ENCODE measurements around the gene SPDYC. TPM values are rescaled to one million over a fixed set of nuclear protein-coding genes. Genes with fewer than 3 reads are reported as not detected.

Gene SPDYC
- total and polyA plus RNA-seq, 7 donors, result not detected

DNA sequence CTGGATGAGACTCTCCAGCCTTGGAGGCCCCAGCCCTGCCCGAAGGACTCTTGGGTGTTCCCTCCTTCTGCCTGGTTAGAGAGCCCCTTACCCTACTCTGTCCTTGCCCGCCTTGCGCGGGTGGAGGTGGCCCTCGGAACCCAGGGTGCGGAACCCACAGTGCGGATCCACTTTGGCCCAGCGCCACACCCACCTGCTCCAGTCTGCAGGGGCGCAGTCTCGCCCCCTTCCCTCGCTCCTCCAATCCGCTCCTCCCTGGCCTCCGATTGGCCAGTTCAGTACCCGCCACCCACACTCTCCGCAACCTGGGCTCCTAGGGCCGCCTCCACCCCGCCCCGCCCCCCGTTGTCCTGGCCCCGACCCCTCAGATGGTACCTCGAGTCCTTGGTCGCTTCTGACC, 14.1 kb downstream of the SPDYC start:
- intact Hi-C loops (cut with DNase I), result no loop called here
- no peak for DNase-seq

GRCh38 chr11:65185171-65185570, 15.1 kb downstream of the SPDYC start:
- no peak for DNase-seq
- Histone ChIP-seq H3K27ac (no peak overlapping the region), H3K36me3 (peaks cover 6 to 59% (median 42%) of the 10 kb centered on the region in 4 donors), H3K27me3 (no peaks in the 10 kb centered on the region), H3K4me1 (peaks cover 0 to 30% (median 22%) of the 10 kb centered on the region in 4 donors), H3K9me3 (no peaks in the 10 kb centered on the region), H3K4me3 (no peak overlapping the region)
- TF ChIP-seq CTCF (IDR thresholded peaks at IDR 0.05) (no peak), POLR2A (IDR thresholded peaks at IDR 0.05) (no peak), POLR2AphosphoS5 (IDR thresholded peaks at IDR 0.05) (no peak), EP300 (IDR thresholded peaks at IDR 0.05) (no peak)
- intact Hi-C loops (cut with DNase I), result no loop called here
- whole genome bisulfite sequencing, 2 donors, result 93 to 94% methylated on average over 2 of the region's 2 CpGs

More for the DNA sequence above, 14.1 kb downstream of the SPDYC start:
- no peaks in the 10 kb centered on the region for H3K9me3 ChIP-seq
- peaks cover 0 to 32% (median 23%) of the 10 kb centered on the region in 4 donors for H3K4me1 ChIP-seq
- no peaks in the 10 kb centered on the region for H3K27me3 ChIP-seq
- WGBS, 2 donors, result 89 to 90% methylated on average over 22 of the region's 22 CpGs
- H3K4me3 ChIP-seq, result no peak overlapping the region
- H3K27ac ChIP-seq, result peak overlapping the region in 1 of 4 donors; percentile 10
- peaks cover 6 to 49% (median 33%) of the 10 kb centered on the region in 4 donors for H3K36me3 ChIP-seq
- TF ChIP-seq POLR2AphosphoS5 (IDR thresholded peaks at IDR 0.05), result no peak
- TF ChIP-seq CTCF (IDR thresholded peaks at IDR 0.05), result no peak
- TF ChIP-seq POLR2A (IDR thresholded peaks at IDR 0.05), result no peak
- TF ChIP-seq EP300 (IDR thresholded peaks at IDR 0.05), result no peak

GRCh38 chr11:65185869-65186341, 15.9 kb downstream of the SPDYC start:
- Histone ChIP-seq H3K9me3 (no peaks in the 10 kb centered on the region), H3K4me1 (peaks cover 0 to 23% (median 16%) of the 10 kb centered on the region in 4 donors), H3K36me3 (peaks cover 6 to 66% (median 46%) of the 10 kb centered on the region in 4 donors), H3K4me3 (no peak overlapping the region), H3K27me3 (no peaks in the 10 kb centered on the region), H3K27ac (no peak overlapping the region)
- DNase-seq, result no peak
- intact Hi-C loops (cut with DNase I), result no loop called here
- WGBS, 2 donors, result 89 to 91% methylated on average over 18 of the region's 18 CpGs
- TF ChIP-seq POLR2A (IDR thresholded peaks at IDR 0.05) (no peak), CTCF (IDR thresholded peaks at IDR 0.05) (no peak), POLR2AphosphoS5 (IDR thresholded peaks at IDR 0.05) (no peak), EP300 (IDR thresholded peaks at IDR 0.05) (no peak)

- Histone ChIP-seq H3K9me3 (no peaks in the 10 kb centered on the region), H3K36me3 (peaks cover 6 to 74% (median 49%) of the 10 kb centered on the region in 4 donors), H3K4me1 (peaks cover 0 to 22% (median 15%) of the 10 kb centered on the region in 4 donors), H3K27me3 (no peaks in the 10 kb centered on the region), H3K4me3 (no peak overlapping the region), H3K27ac (no peak overlapping the region)
- no peak for TF ChIP-seq POLR2AphosphoS5 (IDR thresholded peaks at IDR 0.05)
- no peak for TF ChIP-seq EP300 (IDR thresholded peaks at IDR 0.05)
- no peak for TF ChIP-seq CTCF (IDR thresholded peaks at IDR 0.05)
- intact Hi-C loops (cut with DNase I), result no loop called here
- WGBS, 2 donors, result 90 to 96% methylated on average over 9 of the region's 9 CpGs
- no peak for DNase-seq
Measured at GRCh38 chr11:65186701-65187100, 16.7 kb downstream of the SPDYC start.

GRCh38 chr11:65187146-65187675, 17.2 kb downstream of the SPDYC start:
- H3K4me3 ChIP-seq, result no peak overlapping the region
- H3K9me3 ChIP-seq, result no peaks in the 10 kb centered on the region
- H3K27me3 ChIP-seq, result no peaks in the 10 kb centered on the region
- DNase-seq, result no peak
- H3K27ac ChIP-seq, result no peak overlapping the region
- H3K4me1 ChIP-seq, result peaks cover 0 to 19% (median 15%) of the 10 kb centered on the region in 4 donors
- 71 to 94% methylated on average over 6 of the region's 6 CpGs for WGBS, 2 donors
- TF ChIP-seq EP300 (IDR thresholded peaks at IDR 0.05) (no peak), POLR2A (IDR thresholded peaks at IDR 0.05) (no peak), POLR2AphosphoS5 (IDR thresholded peaks at IDR 0.05) (no peak), CTCF (IDR thresholded peaks at IDR 0.05) (no peak)
- intact Hi-C loops (cut with DNase I), result no loop called here
- H3K36me3 ChIP-seq, result peaks cover 6 to 79% (median 49%) of the 10 kb centered on the region in 4 donors
